ENCODE measurements around the gene ZAP70. TPM values are rescaled to one million over a fixed set of nuclear protein-coding genes. Genes with fewer than 3 reads are reported as not detected.

ZAP70 gene
- total RNA-seq, 2 donors from 2014 or later = 3.4 to 5.3 TPM

DNA sequence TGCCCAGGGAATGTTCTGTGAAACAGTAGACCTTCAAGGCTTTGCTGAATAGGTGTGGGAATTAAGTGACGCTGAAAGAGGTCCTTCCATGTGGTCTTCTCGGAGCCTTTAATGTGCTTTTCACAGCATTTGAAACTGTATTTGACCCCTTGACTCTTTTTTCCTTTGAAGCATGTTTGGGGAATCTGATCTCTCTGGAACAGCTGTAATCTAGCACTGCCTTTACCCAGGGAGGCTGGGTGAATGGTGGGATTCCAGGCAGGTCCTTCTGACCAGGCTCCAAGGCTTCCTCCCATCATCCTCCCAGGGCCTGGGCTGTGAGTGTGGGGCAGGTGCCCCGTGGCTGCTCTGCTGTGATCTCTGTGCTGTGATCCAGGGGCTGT is 4.2 kb downstream of the ZAP70 start:
- no peaks in the 10 kb centered on the region for H3K27me3 ChIP-seq (replicated peaks; ENCODE audit: insufficient read depth)
- no peak overlapping the region for H3K4me3 ChIP-seq
- ATAC-seq (ENCODE audit: insufficient number of reproducible peaks, low FRiP score, low read depth) (no peak), DNase-seq (ENCODE audit: low spot score) (no peak)
- no peaks in the 10 kb centered on the region for H3K9me3 ChIP-seq
- H3K27ac ChIP-seq = no peak overlapping the region
- no peaks in the 10 kb centered on the region for H3K36me3 ChIP-seq
- H3K4me1 ChIP-seq (ENCODE audit: control insufficient read depth in 1 of 2, low read depth in 2 of 2) = no peaks in the 10 kb centered on the region
- TF ChIP-seq, protein P1, sequence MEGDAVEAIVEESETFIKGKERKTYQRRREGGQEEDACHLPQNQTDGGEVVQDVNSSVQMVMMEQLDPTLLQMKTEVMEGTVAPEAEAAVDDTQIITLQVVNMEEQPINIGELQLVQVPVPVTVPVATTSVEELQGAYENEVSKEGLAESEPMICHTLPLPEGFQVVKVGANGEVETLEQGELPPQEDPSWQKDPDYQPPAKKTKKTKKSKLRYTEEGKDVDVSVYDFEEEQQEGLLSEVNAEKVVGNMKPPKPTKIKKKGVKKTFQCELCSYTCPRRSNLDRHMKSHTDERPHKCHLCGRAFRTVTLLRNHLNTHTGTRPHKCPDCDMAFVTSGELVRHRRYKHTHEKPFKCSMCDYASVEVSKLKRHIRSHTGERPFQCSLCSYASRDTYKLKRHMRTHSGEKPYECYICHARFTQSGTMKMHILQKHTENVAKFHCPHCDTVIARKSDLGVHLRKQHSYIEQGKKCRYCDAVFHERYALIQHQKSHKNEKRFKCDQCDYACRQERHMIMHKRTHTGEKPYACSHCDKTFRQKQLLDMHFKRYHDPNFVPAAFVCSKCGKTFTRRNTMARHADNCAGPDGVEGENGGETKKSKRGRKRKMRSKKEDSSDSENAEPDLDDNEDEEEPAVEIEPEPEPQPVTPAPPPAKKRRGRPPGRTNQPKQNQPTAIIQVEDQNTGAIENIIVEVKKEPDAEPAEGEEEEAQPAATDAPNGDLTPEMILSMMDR (IDR thresholded peaks at IDR 0.05) = no peak

DNA sequence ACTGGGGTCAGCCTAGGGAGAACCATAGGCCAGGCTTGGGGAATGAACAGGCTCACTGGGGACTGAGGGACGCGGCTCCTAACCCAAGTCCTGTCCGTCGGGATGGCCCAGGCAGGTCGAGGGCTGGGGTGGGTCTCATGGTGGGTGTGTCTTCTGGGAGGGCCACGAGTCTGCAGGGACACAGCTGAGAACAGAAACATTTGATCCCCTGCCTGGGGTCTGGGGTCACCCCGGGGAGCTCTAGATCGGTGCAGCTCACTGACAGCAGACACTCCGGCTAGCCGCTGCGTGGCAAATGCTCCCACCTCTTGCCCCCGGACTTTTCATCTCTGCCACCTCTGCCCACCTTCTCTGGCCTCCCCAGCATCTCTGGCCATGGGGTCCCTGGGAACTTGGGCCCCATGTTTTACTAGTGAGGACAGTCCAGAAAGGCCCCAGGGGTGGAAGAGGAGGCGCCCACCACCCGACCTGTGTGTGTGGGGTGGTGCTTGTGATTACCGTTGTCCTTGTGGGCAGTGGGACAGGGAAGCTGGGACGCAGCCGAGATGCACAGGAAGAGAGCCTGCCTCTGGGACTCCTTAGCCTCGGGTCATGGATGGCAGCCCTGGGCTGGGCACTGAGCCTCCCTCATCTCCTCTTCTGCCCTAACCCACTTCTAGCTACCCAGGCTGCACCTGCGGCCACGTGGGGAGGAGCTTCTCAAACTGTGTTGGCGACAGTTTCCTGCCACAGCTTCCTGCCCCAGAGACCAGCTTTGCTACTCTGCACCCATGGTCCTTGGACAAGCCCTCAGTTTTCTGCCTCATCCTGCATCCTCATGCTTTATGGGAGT is 4.9 kb downstream of the ZAP70 start:
- ATAC-seq (ENCODE audit: insufficient number of reproducible peaks, low FRiP score, low read depth) (no peak), DNase-seq (ENCODE audit: low spot score) (no peak)
- Histone ChIP-seq H3K4me3 (no peak overlapping the region), H3K4me1 (ENCODE audit: control insufficient read depth in 1 of 2, low read depth in 2 of 2) (no peaks in the 10 kb centered on the region), H3K9me3 (no peaks in the 10 kb centered on the region), H3K27ac (no peak overlapping the region), H3K27me3 (replicated peaks; ENCODE audit: insufficient read depth) (no peaks in the 10 kb centered on the region), H3K36me3 (no peaks in the 10 kb centered on the region)
- TF ChIP-seq, protein P1 (IDR thresholded peaks at IDR 0.05) = no peak

DNA sequence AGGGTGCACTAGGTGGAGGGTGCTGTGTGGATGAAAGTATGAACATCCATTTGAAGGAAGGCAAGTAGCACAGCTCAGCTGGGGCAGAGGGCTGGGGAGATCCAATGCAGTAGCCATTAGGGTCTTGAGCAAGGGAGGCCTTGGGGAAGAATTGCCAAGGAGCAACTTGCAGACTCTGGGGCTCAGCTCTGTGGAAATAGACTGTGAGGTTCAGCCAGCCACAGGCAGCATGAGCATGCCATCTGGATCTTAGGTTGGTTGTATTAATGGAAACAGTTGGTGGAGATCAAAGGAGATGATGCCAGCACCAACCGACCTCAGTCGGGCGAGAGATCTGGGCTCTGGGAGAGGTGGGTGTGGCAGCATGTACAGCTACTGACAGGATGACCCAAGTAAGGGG is 5.6 kb downstream of the ZAP70 start:
- Histone ChIP-seq H3K36me3 (no peaks in the 10 kb centered on the region), H3K27ac (no peak overlapping the region), H3K27me3 (replicated peaks; ENCODE audit: insufficient read depth) (no peaks in the 10 kb centered on the region), H3K4me1 (ENCODE audit: control insufficient read depth in 1 of 2, low read depth in 2 of 2) (no peaks in the 10 kb centered on the region), H3K9me3 (no peaks in the 10 kb centered on the region), H3K4me3 (no peak overlapping the region)
- ATAC-seq (ENCODE audit: insufficient number of reproducible peaks, low FRiP score, low read depth) (no peak), DNase-seq (ENCODE audit: low spot score) (no peak)
- TF ChIP-seq, protein P1 (IDR thresholded peaks at IDR 0.05) = no peak

DNA sequence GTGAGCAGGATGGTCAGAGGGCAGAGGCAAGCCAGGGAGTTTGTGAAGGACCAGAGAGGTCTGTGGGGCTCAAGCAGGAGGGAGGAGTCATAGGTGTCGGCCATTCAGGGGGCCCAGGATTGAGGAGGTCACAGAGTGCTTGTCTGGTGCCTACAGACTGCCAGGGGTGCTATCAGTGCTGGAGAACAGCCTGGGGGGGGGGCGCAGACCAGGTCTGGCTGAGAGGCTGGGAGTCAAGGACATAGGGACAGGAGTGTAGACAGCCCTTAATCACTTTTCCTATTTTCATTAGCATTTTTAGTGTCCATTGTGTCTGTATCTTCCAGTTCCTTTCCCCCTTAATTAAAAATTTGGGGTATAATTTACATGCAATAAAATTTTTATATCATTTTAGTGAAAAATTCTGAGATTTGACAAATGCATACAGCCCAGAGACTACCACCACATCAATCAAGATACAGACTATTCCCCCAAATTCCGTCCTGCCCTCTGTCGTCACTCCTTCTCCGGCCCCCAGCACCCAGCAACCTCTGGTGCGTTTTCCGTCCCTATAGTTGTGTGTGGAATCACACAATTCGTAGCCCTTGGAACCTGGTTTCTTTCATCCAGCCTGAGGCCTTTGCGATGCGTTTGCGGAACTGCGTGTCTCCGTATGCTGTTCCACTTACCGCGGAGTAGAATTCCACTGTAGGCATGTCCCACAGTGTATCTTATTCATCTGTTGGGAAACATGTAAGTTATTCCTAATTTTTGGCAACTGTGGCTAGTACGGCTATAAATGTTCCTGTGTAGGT is 6.2 kb downstream of the ZAP70 start:
- TF ChIP-seq, protein P1 (IDR thresholded peaks at IDR 0.05) = no peak
- DNase-seq (ENCODE audit: low spot score) (no peak), ATAC-seq (ENCODE audit: insufficient number of reproducible peaks, low FRiP score, low read depth) (no peak)
- no peak overlapping the region for H3K27ac ChIP-seq
- H3K27me3 ChIP-seq (replicated peaks; ENCODE audit: insufficient read depth) = no peaks in the 10 kb centered on the region
- no peaks in the 10 kb centered on the region for H3K9me3 ChIP-seq
- H3K4me3 ChIP-seq = no peak overlapping the region
- no peaks in the 10 kb centered on the region for H3K36me3 ChIP-seq
- no peaks in the 10 kb centered on the region for H3K4me1 ChIP-seq (ENCODE audit: control insufficient read depth in 1 of 2, low read depth in 2 of 2)

DNA sequence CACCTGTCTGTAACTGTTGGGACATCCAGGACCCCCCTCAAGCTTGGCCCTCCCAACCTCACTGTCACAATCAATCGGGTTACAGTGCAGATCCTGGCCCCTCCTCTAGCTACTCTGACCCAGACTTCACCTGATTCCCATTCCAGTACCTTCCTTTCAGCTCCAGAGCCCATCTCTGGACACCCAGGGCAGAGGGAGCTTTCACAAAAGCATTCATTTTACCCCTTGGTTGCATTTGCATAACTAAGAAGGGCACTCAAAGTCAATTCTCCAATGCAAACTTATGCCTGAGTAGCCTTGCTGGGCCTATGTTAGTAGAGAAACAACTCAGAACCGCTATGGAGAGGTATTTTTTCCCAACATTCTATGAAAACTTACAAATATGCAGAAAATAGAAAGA is 7.4 kb downstream of the ZAP70 start:
- DNase-seq (ENCODE audit: low spot score) = no peak
- TF ChIP-seq, protein P1 (IDR thresholded peaks at IDR 0.05) = no peak
- Histone ChIP-seq H3K27me3 (replicated peaks; ENCODE audit: insufficient read depth) (no peaks in the 10 kb centered on the region), H3K4me3 (no peak overlapping the region), H3K4me1 (ENCODE audit: control insufficient read depth in 1 of 2, low read depth in 2 of 2) (no peaks in the 10 kb centered on the region), H3K27ac (no peak overlapping the region), H3K9me3 (no peaks in the 10 kb centered on the region), H3K36me3 (no peaks in the 10 kb centered on the region)
- ATAC-seq (ENCODE audit: insufficient number of reproducible peaks, low FRiP score, low read depth) = no peak
